GM12892 (cell line): ENCODE data around the gene GALNT12.

Experiments
- POLR2A ChIP-seq: IDR thresholded peaks from 2 replicates; pipeline ENCODE4 v1.6.1; 2011; ENCODE audit warnings: low read depth, low read length, control low read depth
- POLR2AphosphoS5 ChIP-seq: IDR thresholded peaks from 2 replicates; pipeline ENCODE4 v1.6.1; 2011; ENCODE audit warnings: low read depth, low read length, control low read depth
- TAF1 ChIP-seq: IDR thresholded peaks from 2 replicates; pipeline ENCODE4 v1.6.1; 2011; ENCODE audit warnings: low read depth, mild to moderate bottlenecking, control low read depth, low read length, borderline replicate concordance

- TF ChIP-seq POLR2A (no peak), POLR2AphosphoS5 (no peak), TAF1 (no peak)
Measured at GRCh38 chr9:98838868-98839565, 31.5 kb downstream of the GALNT12 start.
